GM23248 (cell line): ENCODE data around the gene MPZL1. TPM values are rescaled to one million over a fixed set of nuclear protein-coding genes. Genes with fewer than 3 reads are reported as not detected.

Experiments
- DNase-seq: peaks from one replicate; pipeline ENCODE4 v3.0.0-alpha.2; 2015
- H2AFZ ChIP-seq: fragments of 200-600 bp; sonication (generic); 2 replicates; pipeline ENCODE4 v1.6.1; 2016; ENCODE audit warnings: antibody characterized with exemption
- H3F3A ChIP-seq: fragments of 200-600 bp; sonication (generic); 2 replicates; pipeline ENCODE4 v1.6.1; 2016; ENCODE audit warnings: mild to moderate bottlenecking, antibody characterized with exemption, mixed run types; ENCODE audit not compliant: insufficient read depth
- H3K27ac ChIP-seq: fragments of 200-600 bp; sonication (generic); 2 replicates; pipeline ENCODE4 v1.5.1; 2016; ENCODE audit warnings: mild to moderate bottlenecking
- H3K27me3 ChIP-seq: fragments of 200-600 bp; sonication (generic); replicated peaks from 2 replicates; pipeline ENCODE4 v1.6.1; 2016; ENCODE audit warnings: mild to moderate bottlenecking; ENCODE audit not compliant: insufficient read depth
- H3K36me3 ChIP-seq: fragments of 200-600 bp; sonication (generic); 2 replicates; pipeline ENCODE4 v1.6.1; 2016; ENCODE audit warnings: low read depth, mild to moderate bottlenecking
- H3K4me1 ChIP-seq: fragments of 200-600 bp; sonication (generic); 2 replicates; pipeline ENCODE4 v1.6.1; 2016; ENCODE audit warnings: mild to moderate bottlenecking; ENCODE audit not compliant: insufficient read depth
- H3K4me2 ChIP-seq: fragments of 200-600 bp; sonication (generic); one replicate; pipeline ENCODE4 v1.6.1; 2016; ENCODE audit warnings: mild to moderate bottlenecking; ENCODE audit not compliant: unreplicated experiment
- H3K4me3 ChIP-seq: fragments of 200-600 bp; sonication (generic); 2 replicates; pipeline ENCODE4 v1.5.1; 2016; ENCODE audit warnings: mild to moderate bottlenecking
- H3K79me2 ChIP-seq: fragments of 200-600 bp; sonication (generic); 2 replicates; pipeline ENCODE4 v1.6.1; 2016; ENCODE audit warnings: mild to moderate bottlenecking; ENCODE audit not compliant: insufficient read depth
- H3K9ac ChIP-seq: fragments of 200-600 bp; sonication (generic); 2 replicates; pipeline ENCODE4 v1.6.1; 2016; ENCODE audit warnings: mild to moderate bottlenecking
- H3K9me2 ChIP-seq: fragments of 200-600 bp; sonication (generic); 2 replicates; pipeline ENCODE4 v1.6.1; 2016; ENCODE audit warnings: mixed run types, mild to moderate bottlenecking, moderate library complexity; ENCODE audit not compliant: insufficient read depth
- H3K9me3 ChIP-seq: fragments of 200-600 bp; sonication (generic); one replicate; pipeline ENCODE4 v1.6.1; 2017; ENCODE audit warnings: low read depth
- H4K20me1 ChIP-seq: fragments of 200-600 bp; sonication (generic); 2 replicates; pipeline ENCODE4 v1.6.0; 2016; ENCODE audit not compliant: insufficient read depth
- EZH2 ChIP-seq: fragments of 200-600 bp; sonication (generic); IDR thresholded peaks from 2 replicates; pipeline ENCODE4 v1.6.1; 2018; ENCODE audit warnings: antibody characterized with exemption, mild to moderate bottlenecking; ENCODE audit not compliant: insufficient read depth, poor library complexity, severe bottlenecking
- EZH2phosphoT487 ChIP-seq: fragments of 200-600 bp; sonication (generic); IDR thresholded peaks from 2 replicates; pipeline ENCODE4 v1.6.1; 2018; ENCODE audit warnings: antibody characterized with exemption, moderate library complexity, mild to moderate bottlenecking, low read depth; ENCODE audit not compliant: insufficient read depth
- WGBS, 2 experiments: methylation state at CpG; one replicate each; pipeline ENCODE4 v1.1.6; 2015 to 2017; ENCODE audit warnings: low lambda C conversion rate in 2 of 2, low coverage in 1 of 2; ENCODE audit errors: missing lambda C conversion rate in 2 of 2; 5-methylcytosine and 5-hydroxymethylcytosine counted together
- in situ Hi-C: fragments of 300-500 bp; cut with MboI; formaldehyde crosslinking; loops from 2 replicates; pipeline ENCODE4 v1.15.0; 2020
- polyA plus RNA-seq: library from polyadenylated mRNA; unstranded; fragments of >200 nt; fragmentation: Nextera tagmentation; extraction: Ambion mirVana; gene quantifications from 2 replicates; pipeline ENCODE4 v1.2.1, GENCODE V29; 2016
- total RNA-seq: library from RNA; depleted of rRNA; stranded (reverse); fragments of >200 nt; shearing (Covaris generic); gene quantifications from 2 replicates; pipeline ENCODE4 v1.2.3, GENCODE V29; 2014

Gene MPZL1
- total and polyA plus RNA-seq, 2 experiments from 2014 or later: 144 to 284 TPM

GRCh38 chr1:167695756-167696561, 25.8 kb upstream of the MPZL1 start:
- Histone ChIP-seq H3K4me2 (no peak overlapping the region), H2AFZ (no peak overlapping the region), H4K20me1 (no peaks in the 10 kb centered on the region), H3K79me2 (no peaks in the 10 kb centered on the region), H3K27me3 (no peaks in the 10 kb centered on the region), H3K4me3 (no peak overlapping the region), H3K9me2 (no peaks in the 10 kb centered on the region), H3F3A (no peaks in the 10 kb centered on the region), H3K9me3 (no peaks in the 10 kb centered on the region), H3K9ac (no peak overlapping the region), H3K36me3 (no peaks in the 10 kb centered on the region), H3K4me1 (no peaks in the 10 kb centered on the region), H3K27ac (no peak overlapping the region)
- 90 to 96% methylated on average over 7 of the region's 7 CpGs for WGBS, 2 experiments
- DNase-seq: no peak
- TF ChIP-seq EZH2: no peak
- TF ChIP-seq EZH2phosphoT487: no peak
- in situ Hi-C loops: loop anchor here (25.0 kb wide), 3 partner anchors 109 to 609 kb away; partner anchors contain the start of genes GPA33 and STYXL2

- no peak overlapping the region for H3K4me2 ChIP-seq
- no peaks in the 10 kb centered on the region for H3K36me3 ChIP-seq
- no peaks in the 10 kb centered on the region for H3K9me3 ChIP-seq
- DNase-seq: no peak
- H3K27me3 ChIP-seq: no peaks in the 10 kb centered on the region
- no peaks in the 10 kb centered on the region for H3K4me1 ChIP-seq
- H3K9me2 ChIP-seq: no peaks in the 10 kb centered on the region
- H3K79me2 ChIP-seq: no peaks in the 10 kb centered on the region
- H3K4me3 ChIP-seq: no peak overlapping the region
- H4K20me1 ChIP-seq: no peaks in the 10 kb centered on the region
- in situ Hi-C loops: loop anchor here (25.0 kb wide), 3 partner anchors 110 to 610 kb away; partner anchors contain the start of genes GPA33 and STYXL2
- no peak overlapping the region for H3K9ac ChIP-seq
- TF ChIP-seq EZH2phosphoT487 (no peak), EZH2 (no peak)
- 36 to 38% methylated on average over 14 of the region's 14 CpGs for WGBS, 2 experiments
- H3K27ac ChIP-seq: no peak overlapping the region
- H2AFZ ChIP-seq: no peak overlapping the region
- H3F3A ChIP-seq: no peaks in the 10 kb centered on the region
These were observed 24.1 kb upstream of the MPZL1 start for GRCh38 chr1:167697667-167698141.

GRCh38 chr1:167698313-167698712, 23.5 kb upstream of the MPZL1 start:
- no peaks in the 10 kb centered on the region for H3K27me3 ChIP-seq
- H4K20me1 ChIP-seq: no peaks in the 10 kb centered on the region
- H3K4me1 ChIP-seq: no peaks in the 10 kb centered on the region
- no peak overlapping the region for H3K27ac ChIP-seq
- no peaks in the 10 kb centered on the region for H3K79me2 ChIP-seq
- no peaks in the 10 kb centered on the region for H3K36me3 ChIP-seq
- H3K9ac ChIP-seq: no peak overlapping the region
- no peaks in the 10 kb centered on the region for H3K9me3 ChIP-seq
- H3K4me2 ChIP-seq: no peak overlapping the region
- no peak overlapping the region for H3K4me3 ChIP-seq
- H2AFZ ChIP-seq: no peak overlapping the region
- WGBS, 2 experiments: 53 to 60% methylated on average over 4 of the region's 4 CpGs
- no peak for DNase-seq
- in situ Hi-C loops: loop anchor here (25.0 kb wide), 3 partner anchors 111 to 611 kb away; partner anchors contain the start of genes GPA33 and STYXL2
- no peaks in the 10 kb centered on the region for H3K9me2 ChIP-seq
- H3F3A ChIP-seq: no peaks in the 10 kb centered on the region
- TF ChIP-seq EZH2phosphoT487 (no peak), EZH2 (no peak)

GRCh38 chr1:167701510-167701909, 20.3 kb upstream of the MPZL1 start:
- Histone ChIP-seq H3K4me1 (no peaks in the 10 kb centered on the region), H4K20me1 (no peaks in the 10 kb centered on the region), H3K4me3 (no peak overlapping the region), H3F3A (no peaks in the 10 kb centered on the region), H3K9me2 (no peaks in the 10 kb centered on the region), H3K79me2 (no peaks in the 10 kb centered on the region), H3K9ac (no peak overlapping the region), H3K27ac (no peak overlapping the region), H3K27me3 (no peaks in the 10 kb centered on the region), H3K9me3 (no peaks in the 10 kb centered on the region), H3K4me2 (no peak overlapping the region), H3K36me3 (no peaks in the 10 kb centered on the region), H2AFZ (no peak overlapping the region)
- WGBS, 2 experiments: 58 to 63% methylated on average over 1 of the region's 1 CpG
- DNase-seq: no peak
- in situ Hi-C loops: no loop called here
- no peak for TF ChIP-seq EZH2phosphoT487
- no peak for TF ChIP-seq EZH2
